MCF 10A (cell line): Measurements from ENCODE around the gene ADPRHL1. TPM values are rescaled to one million over a fixed set of nuclear protein-coding genes. Genes with fewer than 3 reads are reported as not detected.

ENCODE experiments used
- BruUV-seq: library from RNA; stranded (reverse); fragments of 400-500 nt; replicated peaks from 2 replicates; lab custom pipeline; 2021; lab: Mats Ljungman, UMichigan
- CTCF ChIA-PET: fragments of 300-600 bp; sonication (Branson Sonifier 250); formaldehyde crosslinking; extraction: SDS; loops from one replicate; lab custom pipeline; 2021; ENCODE audit warnings: antibody characterized with exemption, inconsistent platforms; lab: Yijun Ruan, JAX
- POLR2A ChIA-PET: fragments of 300-600, 350-650 bp; sonication (Branson Sonifier 250); formaldehyde crosslinking; extraction: SDS; loops from one replicate; lab custom pipeline; 2020; ENCODE audit warnings: antibody characterized with exemption, inconsistent platforms; lab: Yijun Ruan, JAX
- DNase-seq: peaks from one replicate; pipeline ENCODE4 v3.0.0-alpha.2; 2018; ENCODE audit not compliant: unreplicated experiment
- H3K27ac Mint-ChIP-seq: one replicate; pipeline ENCODE4 v1.8.0; 2022; ENCODE audit warnings: mild to moderate bottlenecking, low read depth, mixed read lengths; ENCODE audit not compliant: unreplicated experiment
- H3K27me3 Mint-ChIP-seq: one replicate; pipeline ENCODE4 v1.8.0; 2022; ENCODE audit warnings: mixed read lengths; ENCODE audit not compliant: insufficient read depth, unreplicated experiment
- H3K36me3 Mint-ChIP-seq: one replicate; pipeline ENCODE4 v1.8.0; 2022; ENCODE audit warnings: mild to moderate bottlenecking, moderate library complexity, mixed read lengths; ENCODE audit not compliant: insufficient read depth, unreplicated experiment
- H3K4me1 Mint-ChIP-seq: one replicate; pipeline ENCODE4 v1.8.0; 2022; ENCODE audit warnings: mixed read lengths; ENCODE audit not compliant: insufficient read depth, unreplicated experiment
- H3K4me3 Mint-ChIP-seq: one replicate; pipeline ENCODE4 v1.8.0; 2022; ENCODE audit warnings: mild to moderate bottlenecking, moderate library complexity, mixed read lengths; ENCODE audit not compliant: unreplicated experiment
- H3K9me3 Mint-ChIP-seq: one replicate; pipeline ENCODE4 v1.8.0; 2022; ENCODE audit warnings: mixed read lengths; ENCODE audit not compliant: unreplicated experiment
- CTCF ChIP-seq: fragments of 200-600 bp; IDR thresholded peaks from one replicate; pipeline ENCODE4 v1.8.0; 2022; ENCODE audit warnings: antibody characterized with exemption, mild to moderate bottlenecking; ENCODE audit not compliant: unreplicated experiment
- intact Hi-C: fragments of 100-400 bp; cut with micrococcal nuclease; formaldehyde crosslinking; loops from 2 replicates; pipeline ENCODE4 v1.14.1; 2022
- total RNA-seq: library from RNA; stranded (reverse); gene quantifications from 2 replicates; pipeline ENCODE4 v1.2.3, GENCODE V29; 2022

The ADPRHL1 gene
- total RNA-seq, 1 experiment from 2014 or later: 2.6 TPM

GRCh38 chr13:113432506-113433270 lies 20.6 kb downstream of the ADPRHL1 start:
- no peak for TF ChIP-seq CTCF
- H3K27me3 Mint-ChIP-seq: no peaks in the 10 kb centered on the region
- H3K36me3 Mint-ChIP-seq: no peaks in the 10 kb centered on the region
- intact Hi-C loops: no loop called here
- CTCF ChIA-PET: no interaction called here
- no TSS peak for BruUV-seq
- no peak overlapping the region for H3K27ac Mint-ChIP-seq
- H3K4me3 Mint-ChIP-seq: no peak overlapping the region
- POLR2A ChIA-PET: no interaction called here
- no peak for DNase-seq
- H3K4me1 Mint-ChIP-seq: peaks cover 6% of the 10 kb centered on the region
- H3K9me3 Mint-ChIP-seq: no peaks in the 10 kb centered on the region

GRCh38 chr13:113431171-113431570 lies 22.1 kb downstream of the ADPRHL1 start:
- intact Hi-C loops: no loop called here
- Mint-ChIP-seq H3K4me3 (no peak overlapping the region), H3K27me3 (no peaks in the 10 kb centered on the region), H3K36me3 (no peaks in the 10 kb centered on the region), H3K27ac (no peak overlapping the region), H3K9me3 (no peaks in the 10 kb centered on the region), H3K4me1 (peaks cover 6% of the 10 kb centered on the region)
- CTCF ChIA-PET: no interaction called here
- TF ChIP-seq CTCF: no peak
- POLR2A ChIA-PET: no interaction called here
- DNase-seq: no peak
- BruUV-seq: no TSS peak

- H3K4me3 Mint-ChIP-seq: no peak overlapping the region
- BruUV-seq: no TSS peak
- POLR2A ChIA-PET: no interaction called here
- no peaks in the 10 kb centered on the region for H3K9me3 Mint-ChIP-seq
- no peak overlapping the region for H3K27ac Mint-ChIP-seq
- no peaks in the 10 kb centered on the region for H3K27me3 Mint-ChIP-seq
- H3K4me1 Mint-ChIP-seq: peaks cover 6% of the 10 kb centered on the region
- CTCF ChIA-PET: interaction anchor here (0.6 kb wide), 1 partner anchor 37 kb away, joined by 3 read pairs; no protein-coding TSS in a partner anchor
- no peak for DNase-seq
- no peaks in the 10 kb centered on the region for H3K36me3 Mint-ChIP-seq
- intact Hi-C loops: no loop called here
- no peak for TF ChIP-seq CTCF
These were observed 22.7 kb downstream of the ADPRHL1 start for GRCh38 chr13:113430378-113431110.

GRCh38 chr13:113429608-113429985 lies 23.7 kb downstream of the ADPRHL1 start:
- H3K27me3 Mint-ChIP-seq: no peaks in the 10 kb centered on the region
- H3K4me1 Mint-ChIP-seq: peaks cover 6% of the 10 kb centered on the region
- no peaks in the 10 kb centered on the region for H3K9me3 Mint-ChIP-seq
- H3K36me3 Mint-ChIP-seq: no peaks in the 10 kb centered on the region
- BruUV-seq: no TSS peak
- no peak overlapping the region for H3K4me3 Mint-ChIP-seq
- no peak overlapping the region for H3K27ac Mint-ChIP-seq
- CTCF ChIA-PET: no interaction called here
- intact Hi-C loops: no loop called here
- POLR2A ChIA-PET: interaction anchor here (0.9 kb wide), 1 partner anchor 21 kb away, joined by 3 read pairs; no protein-coding TSS in a partner anchor
- no peak for TF ChIP-seq CTCF
- no peak for DNase-seq
